Measurements from ENCODE around the gene GLT1D1. TPM values are rescaled to one million over a fixed set of nuclear protein-coding genes. Genes with fewer than 3 reads are reported as not detected.

The GLT1D1 gene
- total and polyA plus RNA-seq, 2 of the 8 experiments (the other 6 are each of a cell fraction or from before 2014, with no cell fraction given): 1.5 to 3.6 TPM

DNA sequence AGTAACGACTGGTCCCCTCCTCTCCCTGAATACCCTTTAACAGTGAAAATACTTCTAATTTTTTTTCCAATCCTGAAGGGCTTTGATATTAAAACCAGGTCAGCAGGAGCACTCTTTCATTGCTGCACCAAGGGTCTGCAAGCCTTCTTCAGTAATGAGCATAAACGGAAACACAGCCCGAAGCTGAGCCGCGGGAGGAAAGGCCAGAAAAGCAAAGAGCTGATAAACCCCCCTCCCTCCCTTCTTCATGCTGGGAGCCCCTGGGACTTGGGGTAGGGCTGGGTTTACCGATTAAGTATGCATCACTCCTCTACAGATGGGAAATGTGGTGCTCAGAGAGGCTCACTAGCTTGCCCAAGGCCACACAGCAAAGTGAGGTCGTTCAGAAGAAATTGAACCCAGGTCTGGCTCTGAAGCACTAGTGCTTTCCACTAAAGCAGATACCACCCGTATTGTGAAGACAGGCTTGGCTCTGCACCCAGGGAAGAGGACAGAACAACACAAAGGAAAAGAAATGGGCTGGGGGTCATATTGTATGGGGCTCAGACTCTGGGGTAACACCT is 128.8 kb downstream of the GLT1D1 start (continued):
- TF ChIP-seq, protein P1, sequence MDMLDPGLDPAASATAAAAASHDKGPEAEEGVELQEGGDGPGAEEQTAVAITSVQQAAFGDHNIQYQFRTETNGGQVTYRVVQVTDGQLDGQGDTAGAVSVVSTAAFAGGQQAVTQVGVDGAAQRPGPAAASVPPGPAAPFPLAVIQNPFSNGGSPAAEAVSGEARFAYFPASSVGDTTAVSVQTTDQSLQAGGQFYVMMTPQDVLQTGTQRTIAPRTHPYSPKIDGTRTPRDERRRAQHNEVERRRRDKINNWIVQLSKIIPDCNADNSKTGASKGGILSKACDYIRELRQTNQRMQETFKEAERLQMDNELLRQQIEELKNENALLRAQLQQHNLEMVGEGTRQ (IDR thresholded peaks at IDR 0.05; ENCODE audit: low read length): no peak
- TF ChIP-seq, protein P2, sequence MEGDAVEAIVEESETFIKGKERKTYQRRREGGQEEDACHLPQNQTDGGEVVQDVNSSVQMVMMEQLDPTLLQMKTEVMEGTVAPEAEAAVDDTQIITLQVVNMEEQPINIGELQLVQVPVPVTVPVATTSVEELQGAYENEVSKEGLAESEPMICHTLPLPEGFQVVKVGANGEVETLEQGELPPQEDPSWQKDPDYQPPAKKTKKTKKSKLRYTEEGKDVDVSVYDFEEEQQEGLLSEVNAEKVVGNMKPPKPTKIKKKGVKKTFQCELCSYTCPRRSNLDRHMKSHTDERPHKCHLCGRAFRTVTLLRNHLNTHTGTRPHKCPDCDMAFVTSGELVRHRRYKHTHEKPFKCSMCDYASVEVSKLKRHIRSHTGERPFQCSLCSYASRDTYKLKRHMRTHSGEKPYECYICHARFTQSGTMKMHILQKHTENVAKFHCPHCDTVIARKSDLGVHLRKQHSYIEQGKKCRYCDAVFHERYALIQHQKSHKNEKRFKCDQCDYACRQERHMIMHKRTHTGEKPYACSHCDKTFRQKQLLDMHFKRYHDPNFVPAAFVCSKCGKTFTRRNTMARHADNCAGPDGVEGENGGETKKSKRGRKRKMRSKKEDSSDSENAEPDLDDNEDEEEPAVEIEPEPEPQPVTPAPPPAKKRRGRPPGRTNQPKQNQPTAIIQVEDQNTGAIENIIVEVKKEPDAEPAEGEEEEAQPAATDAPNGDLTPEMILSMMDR (IDR thresholded peaks at IDR 0.05; ENCODE audit: control extremely low read depth in 1 of 3, insufficient read depth in 1 of 3, low read depth in 1 of 3, low read length in 3 of 3): no peak

All from H1 (cell line).